Chondrocyte (in vitro differentiated cells): ENCODE data around the gene SPSB2. TPM values are rescaled to one million over a fixed set of nuclear protein-coding genes. Genes with fewer than 3 reads are reported as not detected.

Source experiments
- DNase-seq: peaks from one replicate; pipeline ENCODE4 v3.0.0; 2021; ENCODE audit warnings: mixed read lengths, low spot score
- H3K27ac Mint-ChIP-seq: one replicate; pipeline ENCODE4 v1.8.0; 2021; ENCODE audit warnings: mild to moderate bottlenecking, moderate library complexity, mixed read lengths; ENCODE audit not compliant: unreplicated experiment
- H3K27me3 Mint-ChIP-seq: 2 replicates; pipeline ENCODE4 v1.8.0; 2021; ENCODE audit warnings: low read depth, mixed read lengths
- H3K36me3 Mint-ChIP-seq: 2 replicates; pipeline ENCODE4 v1.8.0; 2021; ENCODE audit warnings: low read depth, mixed read lengths
- H3K4me1 Mint-ChIP-seq: 2 replicates; pipeline ENCODE4 v1.8.0; 2021; ENCODE audit warnings: low read depth, mild to moderate bottlenecking, mixed read lengths
- H3K4me3 Mint-ChIP-seq: one replicate; pipeline ENCODE4 v1.8.0; 2021; ENCODE audit warnings: mild to moderate bottlenecking, moderate library complexity, mixed read lengths; ENCODE audit not compliant: unreplicated experiment
- H3K9me3 Mint-ChIP-seq: 2 replicates; pipeline ENCODE4 v1.8.0; 2021; ENCODE audit warnings: low read depth, mixed read lengths
- long read RNA-seq: library from polyadenylated mRNA; stranded (forward); transcript quantifications from one replicate; pipeline ENCODE4 v2.0.0, GENCODE V29; 2021
- total RNA-seq: library from RNA; stranded (reverse); gene quantifications from 3 replicates; pipeline ENCODE4 v1.2.1, GENCODE V29; 2021
- TF ChIP-seq, protein P1 (sequence below): fragments of 200-600 bp; sonication (generic); IDR thresholded peaks from 2 replicates; pipeline ENCODE4 v1.5.0; 2021; ENCODE audit warnings: antibody characterized with exemption, mild to moderate bottlenecking, moderate library complexity

Gene SPSB2, protein sequence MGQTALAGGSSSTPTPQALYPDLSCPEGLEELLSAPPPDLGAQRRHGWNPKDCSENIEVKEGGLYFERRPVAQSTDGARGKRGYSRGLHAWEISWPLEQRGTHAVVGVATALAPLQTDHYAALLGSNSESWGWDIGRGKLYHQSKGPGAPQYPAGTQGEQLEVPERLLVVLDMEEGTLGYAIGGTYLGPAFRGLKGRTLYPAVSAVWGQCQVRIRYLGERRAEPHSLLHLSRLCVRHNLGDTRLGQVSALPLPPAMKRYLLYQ
- 7.6 to 11.8 TPM (median 7.9 TPM) in 3 replicates for total RNA-seq
- long read RNA-seq, partial matches to known transcripts: 2 of 3 reads
- long read RNA-seq, other reads (novel, unspliced or antisense): 0 of 3 reads

- H3K4me1 Mint-ChIP-seq: peaks cover 45% of the 10 kb centered on the region
- TF ChIP-seq, protein P1, sequence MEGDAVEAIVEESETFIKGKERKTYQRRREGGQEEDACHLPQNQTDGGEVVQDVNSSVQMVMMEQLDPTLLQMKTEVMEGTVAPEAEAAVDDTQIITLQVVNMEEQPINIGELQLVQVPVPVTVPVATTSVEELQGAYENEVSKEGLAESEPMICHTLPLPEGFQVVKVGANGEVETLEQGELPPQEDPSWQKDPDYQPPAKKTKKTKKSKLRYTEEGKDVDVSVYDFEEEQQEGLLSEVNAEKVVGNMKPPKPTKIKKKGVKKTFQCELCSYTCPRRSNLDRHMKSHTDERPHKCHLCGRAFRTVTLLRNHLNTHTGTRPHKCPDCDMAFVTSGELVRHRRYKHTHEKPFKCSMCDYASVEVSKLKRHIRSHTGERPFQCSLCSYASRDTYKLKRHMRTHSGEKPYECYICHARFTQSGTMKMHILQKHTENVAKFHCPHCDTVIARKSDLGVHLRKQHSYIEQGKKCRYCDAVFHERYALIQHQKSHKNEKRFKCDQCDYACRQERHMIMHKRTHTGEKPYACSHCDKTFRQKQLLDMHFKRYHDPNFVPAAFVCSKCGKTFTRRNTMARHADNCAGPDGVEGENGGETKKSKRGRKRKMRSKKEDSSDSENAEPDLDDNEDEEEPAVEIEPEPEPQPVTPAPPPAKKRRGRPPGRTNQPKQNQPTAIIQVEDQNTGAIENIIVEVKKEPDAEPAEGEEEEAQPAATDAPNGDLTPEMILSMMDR: no peak
- peaks cover 15% of the 10 kb centered on the region for H3K36me3 Mint-ChIP-seq
- peak within 1 kb of the TSS; percentile 85 for H3K4me3 Mint-ChIP-seq
- H3K27ac Mint-ChIP-seq: peak within 1 kb of the TSS; percentile 93
- no peaks in the 10 kb centered on the region for H3K9me3 Mint-ChIP-seq
- H3K27me3 Mint-ChIP-seq: no peaks in the 10 kb centered on the region
- peak; percentile 100 for DNase-seq
Measured at GRCh38 chr12:6873094-6874014, at the start of gene SPSB2. Gene SPSB2 (minus strand): TSS chr12:6873303. CDS start chr12:6872901, 402 bp downstream.

DNA sequence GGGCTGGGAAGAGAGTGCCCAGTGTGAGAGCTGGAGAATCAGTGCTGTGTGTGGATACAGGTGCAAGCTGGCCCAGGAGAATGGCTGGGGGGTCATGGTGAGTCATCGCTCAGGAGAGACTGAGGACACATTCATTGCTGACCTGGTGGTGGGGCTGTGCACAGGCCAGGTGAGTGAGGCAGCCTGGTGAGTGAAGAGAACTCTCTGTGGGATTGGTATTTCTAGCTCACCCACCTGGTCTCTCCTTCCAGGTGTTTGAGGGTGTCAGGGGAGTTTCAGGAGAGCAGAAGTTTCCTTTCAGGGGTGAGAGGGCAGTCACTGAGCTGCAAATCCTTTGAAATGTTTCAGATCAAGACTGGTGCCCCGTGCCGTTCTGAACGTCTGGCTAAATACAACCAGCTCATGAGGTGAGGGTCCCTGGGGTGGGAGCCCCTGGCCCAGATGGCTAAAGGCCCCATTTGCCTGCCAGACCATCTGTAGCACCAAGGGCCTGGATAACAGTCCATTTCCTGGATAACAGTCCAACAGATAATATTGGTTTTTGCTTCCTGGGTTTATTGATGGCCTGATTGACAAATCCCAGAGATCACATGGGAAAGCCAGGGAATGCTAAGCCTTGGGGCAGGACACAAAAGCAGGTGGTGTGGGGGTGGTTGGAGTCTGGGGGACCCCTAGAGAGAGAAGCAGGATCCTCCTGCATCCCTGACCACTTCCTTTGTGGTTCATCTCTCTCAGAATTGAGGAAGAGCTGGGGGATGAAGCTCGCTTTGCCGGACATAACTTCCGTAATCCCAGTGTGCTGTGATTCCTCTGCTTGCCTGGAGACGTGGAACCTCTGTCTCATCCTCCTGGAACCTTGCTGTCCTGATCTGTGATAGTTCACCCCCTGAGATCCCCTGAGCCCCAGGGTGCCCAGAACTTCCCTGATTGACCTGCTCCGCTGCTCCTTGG is 49.2 kb upstream of the SPSB2 start:
- TF ChIP-seq, protein P1: no peak
- no peak overlapping the region for H3K27ac Mint-ChIP-seq
- peaks cover 35% of the 10 kb centered on the region for H3K4me1 Mint-ChIP-seq
- H3K4me3 Mint-ChIP-seq: no peak overlapping the region
- H3K27me3 Mint-ChIP-seq: no peaks in the 10 kb centered on the region
- DNase-seq: no peak
- no peaks in the 10 kb centered on the region for H3K9me3 Mint-ChIP-seq
- H3K36me3 Mint-ChIP-seq: peaks cover 5% of the 10 kb centered on the region

- peaks cover 8% of the 10 kb centered on the region for H3K36me3 Mint-ChIP-seq
- no peaks in the 10 kb centered on the region for H3K27me3 Mint-ChIP-seq
- H3K4me1 Mint-ChIP-seq: peaks cover 32% of the 10 kb centered on the region
- TF ChIP-seq, protein P1: no peak
- peak; percentile 51 for DNase-seq
- no peak overlapping the region for H3K4me3 Mint-ChIP-seq
- H3K9me3 Mint-ChIP-seq: no peaks in the 10 kb centered on the region
- no peak overlapping the region for H3K27ac Mint-ChIP-seq
Measured at GRCh38 chr12:6921539-6921938, 48.4 kb upstream of the SPSB2 start.

DNA sequence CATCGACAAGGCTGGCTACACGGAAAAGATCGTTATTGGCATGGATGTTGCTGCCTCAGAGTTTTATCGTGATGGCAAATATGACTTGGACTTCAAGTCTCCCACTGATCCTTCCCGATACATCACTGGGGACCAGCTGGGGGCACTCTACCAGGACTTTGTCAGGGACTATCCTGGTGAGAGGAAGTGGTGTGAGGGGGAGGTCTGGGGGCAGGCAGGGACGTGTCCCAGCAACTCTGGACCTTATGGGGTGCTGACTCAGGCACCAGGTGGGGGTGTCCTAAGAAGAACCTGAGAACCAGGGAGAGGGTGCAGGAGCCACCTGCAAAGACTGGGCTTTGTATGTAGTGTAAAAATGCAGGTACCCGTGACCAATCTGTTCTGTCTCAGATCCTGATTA is 46.5 kb upstream of the SPSB2 start:
- H3K27ac Mint-ChIP-seq: no peak overlapping the region
- TF ChIP-seq, protein P1: peak; percentile 13
- no peak overlapping the region for H3K4me3 Mint-ChIP-seq
- no peaks in the 10 kb centered on the region for H3K9me3 Mint-ChIP-seq
- no peaks in the 10 kb centered on the region for H3K27me3 Mint-ChIP-seq
- DNase-seq: peak; percentile 66
- peaks cover 9% of the 10 kb centered on the region for H3K36me3 Mint-ChIP-seq
- H3K4me1 Mint-ChIP-seq: peaks cover 28% of the 10 kb centered on the region
